Measurements from ENCODE around the gene GNL2. TPM values are rescaled to one million over a fixed set of nuclear protein-coding genes. Genes with fewer than 3 reads are reported as not detected.

Gene GNL2
- 22.0 TPM for total RNA-seq
- long read RNA-seq, transcript GNL2-201 (16 exons, 2,334 nt): major isoform, 13 of 13 reads
- long read RNA-seq, partial matches to known transcripts: 0 of 13 reads
- long read RNA-seq, other reads (novel, unspliced or antisense): 0 of 13 reads

DNA sequence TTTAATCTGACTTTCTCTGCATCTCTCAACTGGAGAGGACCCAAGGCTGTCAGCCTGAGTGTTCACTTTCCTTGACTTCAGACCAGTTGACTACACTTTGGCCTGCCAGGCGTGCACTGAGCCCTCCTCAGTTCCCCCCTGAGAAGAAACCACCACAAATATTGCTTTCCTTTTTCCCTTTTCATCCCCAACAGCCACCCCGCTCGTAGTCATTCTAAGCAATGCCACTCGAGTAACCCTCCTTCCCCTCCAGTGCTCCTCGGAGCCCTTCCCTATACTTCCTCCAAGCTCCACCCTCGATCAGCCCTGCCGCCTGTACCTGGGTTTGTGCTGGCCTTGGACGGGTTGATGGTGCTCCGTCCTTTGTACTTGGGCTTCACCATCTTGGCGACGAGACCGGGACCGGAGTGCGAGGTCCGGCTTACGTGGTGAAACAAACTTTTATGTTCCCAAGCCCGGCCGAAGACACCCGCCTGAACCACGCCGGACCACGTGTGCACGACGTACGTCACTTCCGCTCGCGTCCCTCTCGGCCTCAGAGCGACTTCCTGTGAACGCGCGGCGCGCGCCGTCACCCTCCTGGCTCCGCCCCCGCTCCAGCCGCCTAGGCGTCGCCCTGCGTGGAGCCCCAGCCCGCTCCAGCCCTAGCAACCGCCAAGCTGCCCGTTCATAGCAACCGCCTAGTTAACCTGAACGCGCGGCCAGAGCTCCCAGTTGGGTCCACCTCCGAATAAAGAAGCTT is at the start of gene GNL2:
GNL2 (minus strand) TSS at position 498 of the 742 bp plus-strand sequence; CDS start at position 383, 115 bp downstream.
- intact Hi-C loops (cut with DNase I): loop anchor here (1.0 to 10.0 kb wide), 4 partner anchors 43 to 259 kb away; partner anchors contain the start of genes MTF1, SNIP1 and YRDC
- ATAC-seq (peak; percentile 100), DNase-seq (ENCODE audit: missing footprints) (peak; percentile 99)

DNA sequence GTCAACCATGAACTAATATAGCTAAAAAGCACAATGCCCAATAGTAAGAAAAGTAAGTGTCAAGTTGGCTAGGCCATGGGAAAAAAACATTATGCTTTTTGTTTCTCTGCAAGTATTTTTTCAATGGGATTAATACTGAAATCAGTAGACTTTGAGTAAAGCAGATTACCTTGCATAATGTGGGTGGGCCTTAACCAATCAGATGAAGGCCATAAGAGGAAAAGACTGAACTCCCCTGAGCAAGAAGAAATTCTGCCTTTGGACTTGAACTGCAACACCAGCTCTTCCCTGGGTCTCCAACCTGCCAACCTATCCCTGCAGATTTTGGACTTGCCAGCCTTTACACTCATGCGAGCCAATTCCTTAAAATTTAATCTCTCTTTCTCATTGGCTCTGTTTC is 45.3 kb upstream of the GNL2 start:
- intact Hi-C loops (cut with DNase I): no loop called here
- no peak for DNase-seq (ENCODE audit: missing footprints)

DNA sequence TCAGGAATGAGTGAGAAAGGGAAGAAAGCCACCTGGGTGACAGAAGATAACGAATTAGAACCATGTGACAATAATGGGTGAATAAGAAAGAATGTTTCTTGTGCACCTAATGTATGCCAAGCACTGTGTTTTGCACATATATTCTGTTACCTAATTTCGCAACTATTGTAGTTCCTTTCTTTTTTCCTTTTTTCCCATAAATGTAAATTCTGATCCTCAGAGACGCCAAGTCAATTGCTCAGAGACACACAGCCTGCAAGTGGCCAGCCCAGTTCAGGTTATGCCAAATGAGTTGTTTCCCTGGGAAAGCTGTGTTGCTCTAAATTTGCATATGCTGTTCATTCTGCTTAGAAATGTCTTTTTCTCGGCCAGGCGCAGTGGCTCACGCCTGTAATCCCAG is 40.7 kb upstream of the GNL2 start:
- ATAC-seq: no peak
- intact Hi-C loops (cut with DNase I): no loop called here
- no peak for DNase-seq (ENCODE audit: missing footprints)

More for the DNA sequence above, 45.3 kb upstream of the GNL2 start:
- ATAC-seq: no peak

DNA sequence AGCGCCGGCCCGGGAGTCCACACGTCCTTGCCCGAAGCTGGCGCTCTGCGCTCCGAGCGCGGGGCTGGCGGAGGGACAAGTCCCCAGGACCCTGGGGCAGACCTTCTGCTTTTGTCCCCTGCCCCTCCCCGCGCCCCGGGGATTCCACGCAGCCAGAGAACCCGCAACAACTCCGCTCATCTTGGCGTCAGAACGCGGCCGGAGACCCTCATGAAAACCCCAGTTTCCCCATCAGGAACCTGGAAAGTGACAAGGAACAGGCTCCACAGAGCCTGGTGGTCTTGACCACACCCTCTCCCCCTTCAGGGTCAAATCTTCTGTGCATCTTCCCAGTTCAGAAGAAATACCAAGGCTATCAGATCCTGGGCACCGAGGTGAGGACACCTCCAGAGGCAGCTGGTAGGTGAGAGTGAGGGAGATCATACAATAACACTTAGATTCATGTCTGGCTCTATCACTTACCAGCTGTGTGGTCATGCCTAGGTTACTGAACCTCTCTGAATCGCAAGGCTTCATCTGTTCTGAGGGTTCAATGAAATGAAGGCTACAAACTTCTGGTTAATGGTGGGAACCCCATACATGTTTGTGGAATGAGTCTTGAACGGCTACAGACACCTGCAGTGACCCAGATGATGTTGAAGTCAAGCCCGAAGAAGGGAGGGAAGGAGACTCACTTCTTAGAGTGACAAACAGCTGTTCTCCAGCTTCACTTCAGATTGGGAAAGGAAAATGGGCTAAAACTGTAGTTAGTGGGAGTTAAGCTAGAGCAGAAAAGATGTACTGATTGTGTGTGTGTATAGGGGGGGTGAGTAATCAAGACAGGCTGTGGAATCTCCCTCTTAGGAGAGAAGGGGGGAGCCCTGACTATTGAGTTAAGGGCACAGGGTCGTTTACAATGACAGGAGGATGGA is 39.5 kb upstream of the GNL2 start:
- ATAC-seq: no peak
- intact Hi-C loops (cut with DNase I): no loop called here

DNA sequence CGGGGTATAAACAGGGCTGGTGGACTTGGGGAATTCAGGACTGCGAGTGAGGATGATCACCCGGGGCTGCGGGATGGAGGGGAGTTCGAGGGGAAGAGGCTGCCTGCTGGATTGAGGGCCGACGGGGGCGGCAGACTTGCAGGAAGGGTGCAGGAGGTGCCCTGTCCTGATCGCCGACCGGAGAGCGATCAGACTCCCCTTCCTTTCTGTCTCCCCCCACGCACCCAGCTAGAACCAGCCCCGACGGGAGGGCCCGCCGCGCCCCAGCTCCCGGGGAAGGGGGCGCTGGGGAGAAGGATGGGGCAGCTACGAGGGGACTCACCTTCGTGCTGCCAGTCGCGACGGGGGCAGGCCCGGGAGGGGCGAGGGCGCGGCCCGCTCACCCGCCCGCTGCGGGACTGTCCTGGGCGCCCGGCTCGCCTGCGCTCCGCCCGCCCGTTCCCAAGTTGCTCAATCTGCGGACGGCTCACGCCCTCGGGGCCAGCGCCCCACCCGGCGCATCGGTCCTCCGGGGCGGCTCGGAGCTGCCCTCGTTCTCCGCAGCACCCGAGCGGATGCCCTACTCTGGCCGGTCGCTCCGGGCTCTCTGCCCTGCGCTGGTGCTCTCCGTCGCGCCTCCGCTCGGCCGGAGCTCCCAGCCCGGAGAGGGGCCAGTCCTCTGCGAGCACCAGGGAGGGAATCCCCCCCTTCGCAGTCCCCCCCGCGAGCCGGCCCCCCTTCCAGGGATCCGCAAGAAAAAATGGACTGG is 38.7 kb upstream of the GNL2 start, which contains the start of gene RSPO1:
RSPO1 (minus strand) TSS at position 649 of the 748 bp plus-strand sequence. CDS start 5,231 bp downstream, outside the sequence.
- DNase-seq (ENCODE audit: missing footprints) (no peak), ATAC-seq (no peak)
- intact Hi-C loops (cut with DNase I): no loop called here

More for the DNA sequence above, 39.5 kb upstream of the GNL2 start:
- no peak for DNase-seq (ENCODE audit: missing footprints)

DNA sequence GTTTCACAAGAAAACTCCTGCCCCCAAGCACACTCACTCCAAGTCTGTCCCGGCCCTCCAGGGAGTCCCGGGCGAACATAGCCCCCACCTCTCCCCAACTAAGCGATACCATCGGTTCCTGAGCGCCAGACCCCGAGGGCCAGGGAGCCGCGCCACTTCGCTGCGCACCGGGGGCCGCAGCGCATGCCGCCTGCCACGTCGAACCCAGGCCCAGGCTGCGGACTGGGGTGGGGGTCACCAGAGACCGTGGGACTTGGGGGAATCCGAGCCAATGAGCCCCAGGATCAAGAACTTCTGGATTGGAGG is 38.2 kb upstream of the GNL2 start:
- no peak for ATAC-seq
- DNase-seq (ENCODE audit: missing footprints): no peak
- intact Hi-C loops (cut with DNase I): no loop called here

DNA sequence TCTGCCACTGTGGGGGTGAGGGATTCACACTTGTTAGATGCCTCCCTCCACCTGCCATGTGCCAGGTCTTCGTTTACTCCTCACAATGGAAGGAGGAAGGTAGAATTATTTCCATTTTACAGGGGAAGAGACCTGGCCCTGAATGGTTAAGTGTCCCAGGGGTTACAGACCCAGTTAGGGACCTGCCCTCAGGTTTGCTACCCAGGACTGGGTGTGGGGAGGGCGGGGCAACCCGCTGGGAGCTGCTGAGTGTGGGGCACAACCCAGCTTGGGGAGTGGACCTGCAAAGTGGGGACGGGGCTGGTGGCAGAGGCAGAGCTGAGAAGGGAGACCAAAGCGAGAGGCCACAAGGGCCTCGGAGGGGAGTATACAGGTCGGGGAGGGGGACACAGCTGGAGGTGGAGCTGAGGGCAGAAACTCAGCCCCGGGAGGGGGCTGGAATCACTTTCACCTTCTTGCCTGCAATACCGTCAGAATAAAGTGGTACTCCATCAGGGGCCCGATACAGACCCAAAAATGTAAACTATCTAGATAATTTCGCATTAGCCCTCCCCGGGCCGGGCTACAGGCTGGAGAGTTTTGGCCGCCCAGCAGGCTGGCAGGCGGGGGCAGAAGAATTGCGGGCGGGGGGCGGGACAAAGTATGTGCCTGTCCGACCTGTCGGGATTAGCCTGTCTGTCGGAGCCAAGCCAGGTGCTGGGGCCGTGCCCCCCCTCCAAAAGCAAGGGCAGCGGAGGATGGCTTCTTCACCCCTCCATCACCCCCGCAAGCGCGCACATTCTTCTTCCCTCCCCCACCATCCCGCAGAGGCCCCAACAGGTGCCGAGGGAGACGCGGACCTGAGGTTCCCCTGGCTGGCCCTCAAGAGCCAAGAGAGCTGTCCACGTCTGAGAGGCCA is 37.6 kb upstream of the GNL2 start:
- intact Hi-C loops (cut with DNase I): no loop called here
- DNase-seq (ENCODE audit: missing footprints) (no peak), ATAC-seq (no peak)

DNA sequence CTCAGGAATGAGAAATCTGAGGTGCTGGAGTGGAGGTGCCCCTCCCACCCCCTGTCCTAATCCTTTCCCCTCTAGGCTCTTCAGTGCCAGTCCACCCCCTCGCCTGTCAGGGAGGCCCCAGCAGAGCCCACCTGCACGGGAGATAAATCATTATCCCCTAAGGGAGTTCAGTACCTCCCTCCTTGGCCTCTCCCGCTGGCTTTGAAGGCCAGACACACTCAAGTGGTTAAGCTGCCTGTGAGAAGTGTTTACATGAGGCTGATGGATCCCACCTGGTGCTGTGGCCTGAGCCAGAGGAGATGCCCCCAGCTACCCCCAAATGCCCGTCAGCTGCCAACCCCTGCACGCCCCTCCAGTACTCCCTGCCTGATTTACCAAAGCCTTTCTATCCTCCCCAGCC is 35.3 kb upstream of the GNL2 start:
- intact Hi-C loops (cut with DNase I): no loop called here
- ATAC-seq (no peak), DNase-seq (ENCODE audit: missing footprints) (no peak)

DNA sequence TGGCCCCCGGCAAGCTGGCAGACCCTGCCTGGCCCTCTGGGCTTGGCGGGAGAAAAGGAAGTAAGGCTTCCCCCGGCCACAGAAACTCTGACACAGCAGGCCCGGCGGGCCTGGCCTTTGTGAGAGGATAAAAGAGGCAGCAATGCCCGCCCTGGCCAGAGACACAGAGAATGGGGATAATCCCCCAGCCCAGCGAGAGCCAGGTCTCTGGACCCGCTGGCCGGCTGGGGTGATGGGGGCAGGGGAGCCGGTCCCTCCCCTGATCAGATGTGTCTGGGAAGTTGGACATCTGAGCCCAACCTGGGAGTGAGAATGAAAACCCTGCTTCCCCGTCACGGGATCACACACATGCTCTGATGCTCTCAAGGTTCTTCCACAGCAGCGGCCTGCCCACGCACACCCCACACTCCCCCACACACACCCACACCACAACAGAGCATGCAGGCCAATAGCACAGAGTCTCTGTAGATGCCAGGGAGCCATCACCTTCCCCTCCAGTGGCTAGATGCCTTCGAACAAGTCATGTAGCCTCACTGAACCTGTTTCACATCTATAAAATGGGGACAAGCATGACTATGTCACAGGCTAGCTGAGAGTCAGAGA is 34.8 kb upstream of the GNL2 start:
- DNase-seq (ENCODE audit: missing footprints): no peak
- intact Hi-C loops (cut with DNase I): no loop called here
- ATAC-seq: no peak

DNA sequence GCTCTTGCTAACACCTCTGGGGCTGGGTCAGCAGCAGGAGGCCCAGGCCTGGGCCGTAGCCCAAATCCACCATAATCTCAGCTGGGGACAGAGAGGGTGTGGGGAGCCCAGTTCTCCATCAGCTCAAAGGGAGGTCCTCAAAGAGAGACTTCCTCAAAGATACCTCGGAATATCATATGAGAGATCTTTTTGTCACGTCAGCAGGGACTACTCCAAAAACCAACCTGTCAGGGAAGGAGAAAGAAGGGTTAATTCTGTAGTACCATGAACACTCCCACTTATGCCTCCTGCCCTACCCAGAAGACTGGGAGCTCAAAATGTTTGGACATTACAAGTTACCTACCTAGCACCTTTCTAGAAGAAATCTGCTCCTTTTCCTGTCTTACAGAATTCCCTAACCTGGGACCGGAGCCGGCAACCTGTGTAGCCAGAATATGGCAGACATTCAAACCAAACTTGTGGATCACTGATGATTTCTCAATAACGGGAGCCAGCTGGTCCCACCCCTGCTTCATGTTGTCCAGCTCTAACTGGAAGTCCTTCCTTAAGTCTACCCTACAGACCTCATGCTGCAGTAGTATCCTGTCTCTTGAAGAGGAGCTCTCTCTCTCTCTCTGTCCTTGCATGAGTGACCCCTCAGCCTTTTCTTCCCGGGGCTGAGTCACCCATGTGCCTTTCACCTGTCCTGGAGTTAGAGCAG is 34.1 kb upstream of the GNL2 start:
- intact Hi-C loops (cut with DNase I): no loop called here
- DNase-seq (ENCODE audit: missing footprints) (no peak), ATAC-seq (no peak)

DNA sequence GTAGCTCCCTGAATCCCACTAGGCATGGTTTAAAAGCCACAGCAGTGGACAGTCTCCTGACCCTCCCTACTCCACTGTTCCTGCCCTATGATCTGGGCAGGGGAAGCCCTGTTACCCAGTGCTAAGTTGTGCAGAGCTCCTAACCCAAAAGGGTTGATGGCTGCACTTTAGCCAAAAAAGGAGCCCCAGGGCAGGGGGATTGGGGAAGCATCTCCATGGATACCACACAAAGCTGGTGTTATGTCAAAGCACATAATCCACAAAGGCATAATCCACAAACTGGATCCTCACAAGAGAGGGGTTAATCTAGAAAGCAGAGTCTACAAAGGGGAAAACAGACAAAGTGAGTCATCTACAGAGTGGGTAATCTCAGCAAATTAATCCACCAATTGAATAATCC is 33.3 kb upstream of the GNL2 start:
- no peak for DNase-seq (ENCODE audit: missing footprints)
- intact Hi-C loops (cut with DNase I): no loop called here
- no peak for ATAC-seq

DNA sequence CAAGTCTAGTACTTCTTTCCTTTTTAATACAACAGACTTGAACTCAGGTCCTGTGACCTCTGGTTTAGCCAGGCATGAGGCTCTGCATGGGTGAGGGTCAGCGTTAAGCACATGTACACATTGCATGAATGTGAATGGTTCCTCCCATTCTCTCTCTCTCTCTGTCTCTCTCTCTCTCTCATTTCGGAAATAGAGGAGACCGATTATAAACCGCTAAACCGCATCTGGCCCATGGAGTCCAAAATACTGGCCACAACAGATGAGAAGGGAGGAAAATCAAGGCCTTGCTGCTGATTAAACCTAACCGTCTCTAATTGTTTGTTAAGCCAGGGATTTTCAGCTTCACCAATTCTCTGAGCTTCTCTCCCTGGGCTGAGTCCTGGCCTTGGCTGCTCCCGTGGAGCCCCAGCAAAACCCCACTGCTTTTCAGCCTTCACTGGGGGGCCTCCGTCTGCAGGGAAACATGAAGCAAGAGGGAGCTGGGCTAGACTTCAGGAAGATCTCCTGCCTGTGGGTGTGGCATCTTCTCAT is 32.4 kb upstream of the GNL2 start:
- ATAC-seq (no peak), DNase-seq (ENCODE audit: missing footprints) (no peak)
- intact Hi-C loops (cut with DNase I): no loop called here

DNA sequence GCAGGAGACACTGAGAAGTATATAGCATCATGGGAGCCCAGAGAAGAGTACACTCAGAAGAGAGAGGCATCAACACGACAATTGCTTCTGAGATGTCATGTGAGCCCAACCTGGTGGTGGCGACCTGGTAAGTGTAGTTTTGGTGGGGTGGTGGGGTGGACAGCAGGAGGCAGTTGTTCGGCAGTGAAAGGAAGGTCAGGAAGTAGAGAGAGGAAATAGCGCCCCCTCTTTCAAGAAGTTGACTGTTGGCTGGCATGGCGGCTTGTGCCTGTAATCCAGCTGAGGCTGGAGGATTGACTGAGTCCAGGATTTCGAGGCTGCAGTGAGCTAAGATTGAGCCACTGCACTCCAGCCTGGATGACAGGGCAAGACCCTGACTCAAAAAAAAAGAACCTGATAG is 26.4 kb upstream of the GNL2 start:
- DNase-seq (ENCODE audit: missing footprints) (no peak), ATAC-seq (no peak)
- intact Hi-C loops (cut with DNase I): no loop called here

DNA sequence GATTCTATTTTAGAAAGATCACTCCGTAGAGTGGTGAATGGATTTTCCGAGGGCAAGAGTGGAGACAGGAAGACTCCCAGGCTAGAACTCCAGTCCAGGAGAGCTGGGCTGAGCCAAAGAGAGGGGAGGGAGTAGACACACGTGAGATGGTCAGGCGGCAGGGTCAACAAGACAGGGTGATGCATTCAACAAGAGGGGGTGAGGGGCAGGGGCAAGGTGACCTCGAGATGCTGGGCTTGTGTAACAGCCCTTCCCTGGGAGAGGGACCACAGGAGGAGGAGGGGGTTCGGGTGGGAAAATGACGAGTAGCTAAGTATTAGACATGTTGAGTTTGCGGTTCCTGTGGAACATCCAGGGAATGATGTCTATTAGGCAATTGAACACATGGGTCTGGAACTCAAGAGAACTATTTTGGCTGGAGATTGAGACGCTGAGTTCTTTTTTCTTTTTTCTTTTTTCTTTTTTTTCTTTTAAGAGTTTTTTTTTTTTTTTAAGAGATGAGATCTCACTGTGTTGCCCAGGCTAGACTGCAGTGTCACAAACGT is 25.7 kb upstream of the GNL2 start:
- intact Hi-C loops (cut with DNase I): no loop called here
- DNase-seq (ENCODE audit: missing footprints): no peak
- ATAC-seq: no peak

DNA sequence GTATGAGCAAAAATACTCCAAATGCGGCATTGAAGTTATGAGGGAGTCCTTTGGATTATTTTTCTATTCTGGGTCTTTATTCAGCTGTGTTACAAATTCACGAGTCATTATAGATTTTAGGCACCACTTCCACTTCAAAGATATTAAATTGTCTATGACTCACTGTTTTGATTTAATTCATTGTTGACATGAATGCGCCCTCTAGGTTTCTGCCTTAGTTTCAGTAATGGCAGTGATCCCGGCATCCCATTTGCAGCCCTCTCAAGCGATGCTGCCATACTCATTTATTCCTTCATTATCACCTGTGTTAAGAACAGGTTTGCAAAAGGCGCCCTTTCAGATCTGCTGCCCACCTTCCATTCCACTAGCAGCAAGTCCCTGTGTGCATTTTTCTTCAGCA is 25.0 kb upstream of the GNL2 start:
- DNase-seq (ENCODE audit: missing footprints): no peak
- ATAC-seq: no peak
- intact Hi-C loops (cut with DNase I): no loop called here

DNA sequence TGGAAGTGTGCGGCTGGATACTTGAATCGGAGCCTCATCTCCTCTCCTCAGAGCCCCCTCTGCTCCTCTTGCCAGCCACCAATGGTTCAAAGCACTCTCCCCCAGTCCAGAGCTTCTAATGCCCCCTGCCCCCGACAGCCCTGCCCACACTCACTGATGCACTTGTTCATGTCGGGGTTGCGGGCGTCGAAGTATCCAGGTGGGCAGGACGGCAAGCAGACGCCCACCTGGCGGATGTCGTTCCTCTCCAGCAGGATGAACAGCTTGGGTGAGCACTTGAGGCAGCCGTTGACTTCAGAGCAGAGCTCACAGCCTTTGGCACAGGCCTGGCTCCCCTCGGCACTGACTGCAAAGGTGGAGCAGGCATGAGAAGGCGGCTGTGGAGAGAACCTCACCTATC is 20.6 kb upstream of the GNL2 start:
- ATAC-seq: no peak
- intact Hi-C loops (cut with DNase I): no loop called here
- no peak for DNase-seq (ENCODE audit: missing footprints)

DNA sequence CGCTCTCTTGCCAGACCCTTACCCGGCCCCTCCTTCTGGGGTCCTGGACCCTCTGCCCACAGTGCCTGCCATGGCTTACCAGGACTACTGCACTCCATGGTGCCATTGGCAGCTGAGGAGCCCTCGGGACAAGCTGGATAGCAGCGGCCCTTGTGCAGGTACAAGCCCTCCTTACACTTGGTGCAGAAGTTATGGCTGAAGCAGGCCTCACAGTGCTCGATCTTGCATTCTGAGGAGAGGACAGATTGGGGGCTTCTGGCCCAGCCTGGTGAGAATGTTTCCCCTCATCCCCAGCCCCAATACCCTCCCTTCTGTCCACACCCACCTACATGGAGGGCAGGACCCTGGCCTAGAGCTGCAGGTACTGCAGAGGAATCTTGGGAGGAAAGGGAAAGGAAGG is 18.4 kb upstream of the GNL2 start:
- ATAC-seq (no peak), DNase-seq (ENCODE audit: missing footprints) (no peak)
- intact Hi-C loops (cut with DNase I): no loop called here
